HG02943 (cell line): ENCODE results near the gene AGAP1.

ENCODE experiments used
- ATAC-seq: cut with Tn5 transposase; IDR thresholded peaks from one replicate; pipeline ENCODE4 v1.9.1; 2021; ENCODE audit warnings: mild to moderate bottlenecking, low read depth, moderate library complexity; ENCODE audit not compliant: unreplicated experiment

The AGAP1 gene

GRCh38 chr2:235647264-235647663 lies 153.4 kb downstream of the AGAP1 start:
- no peak for ATAC-seq

GRCh38 chr2:235647877-235648276 lies 154.0 kb downstream of the AGAP1 start:
- ATAC-seq: no peak

GRCh38 chr2:235649418-235649817 lies 155.6 kb downstream of the AGAP1 start:
- ATAC-seq: no peak

GRCh38 chr2:235651643-235652042 lies 157.8 kb downstream of the AGAP1 start:
- ATAC-seq: no peak

- no peak for ATAC-seq
These were observed 160.4 kb downstream of the AGAP1 start for GRCh38 chr2:235654103-235654813.

GRCh38 chr2:235658351-235659174 lies 164.7 kb downstream of the AGAP1 start:
- ATAC-seq: no peak

- no peak for ATAC-seq
These were observed 166.0 kb downstream of the AGAP1 start for GRCh38 chr2:235659767-235660322.

- no peak for ATAC-seq
These were observed 166.7 kb downstream of the AGAP1 start for GRCh38 chr2:235660484-235661082.

GRCh38 chr2:235661167-235661937 lies 167.5 kb downstream of the AGAP1 start:
- ATAC-seq: no peak

- no peak for ATAC-seq
These were observed 168.1 kb downstream of the AGAP1 start for GRCh38 chr2:235661952-235662351.

GRCh38 chr2:235663875-235664274 lies 170.0 kb downstream of the AGAP1 start:
- ATAC-seq: no peak

GRCh38 chr2:235665661-235666212 lies 171.9 kb downstream of the AGAP1 start:
- no peak for ATAC-seq

GRCh38 chr2:235666213-235666781 lies 172.5 kb downstream of the AGAP1 start:
- no peak for ATAC-seq

- ATAC-seq: no peak
These were observed 174.9 kb downstream of the AGAP1 start for GRCh38 chr2:235668782-235669181.

- no peak for ATAC-seq
These were observed 175.5 kb downstream of the AGAP1 start for GRCh38 chr2:235669269-235669831.

GRCh38 chr2:235669983-235670962 lies 176.4 kb downstream of the AGAP1 start:
- ATAC-seq: no peak

- no peak for ATAC-seq
These were observed 177.3 kb downstream of the AGAP1 start for GRCh38 chr2:235670974-235671787.
